Neural progenitor cell (in vitro differentiated cells): ENCODE results near the gene SDK2.

Experiments used
- CTCF ChIP-seq: fragments of 200-600 bp; sonication (generic); IDR thresholded peaks from 2 replicates; pipeline ENCODE4 v1.5.1; 2017; ENCODE audit warnings: antibody characterized with exemption, mild to moderate bottlenecking
- EZH2 ChIP-seq: fragments of 200-600 bp; sonication (generic); IDR thresholded peaks from 2 replicates; pipeline ENCODE4 v1.6.1; 2017; ENCODE audit warnings: antibody characterized with exemption, mild to moderate bottlenecking, moderate library complexity
- EZH2phosphoT487 ChIP-seq: fragments of 200-600 bp; sonication (generic); IDR thresholded peaks from 2 replicates; pipeline ENCODE4 v1.6.1; 2017; ENCODE audit warnings: antibody characterized with exemption

- TF ChIP-seq CTCF (no peak), EZH2 (no peak), EZH2phosphoT487 (no peak)
Measured at GRCh38 chr17:73648974-73649373, 4.7 kb upstream of the SDK2 start.
